GM21717 (cell line): Measurements from ENCODE around the gene FYN.

Experiments
- ATAC-seq: cut with Tn5 transposase; IDR thresholded peaks from one replicate; pipeline ENCODE4 v1.9.1; 2021; ENCODE audit warnings: mild to moderate bottlenecking, moderate library complexity; ENCODE audit not compliant: unreplicated experiment

FYN gene

DNA sequence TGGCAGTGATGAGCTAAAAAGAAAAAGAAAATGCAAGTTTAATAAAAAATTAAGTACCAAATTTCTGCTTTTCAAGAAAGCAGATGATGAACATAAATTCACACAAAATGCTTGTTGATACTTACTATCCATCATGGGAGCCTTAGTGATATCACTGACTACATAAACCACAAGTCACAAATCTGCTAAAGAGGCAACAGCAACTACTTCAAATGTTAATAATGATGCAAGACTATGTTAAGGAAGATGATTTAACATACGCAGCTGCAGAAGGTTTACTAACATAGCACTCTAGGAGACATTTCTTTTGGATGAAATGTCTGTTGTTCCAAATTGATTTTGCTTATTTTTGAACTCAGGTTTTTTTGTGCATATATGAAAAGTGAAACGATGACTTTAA lies 18.6 kb downstream of the FYN start:
- no peak for ATAC-seq

DNA sequence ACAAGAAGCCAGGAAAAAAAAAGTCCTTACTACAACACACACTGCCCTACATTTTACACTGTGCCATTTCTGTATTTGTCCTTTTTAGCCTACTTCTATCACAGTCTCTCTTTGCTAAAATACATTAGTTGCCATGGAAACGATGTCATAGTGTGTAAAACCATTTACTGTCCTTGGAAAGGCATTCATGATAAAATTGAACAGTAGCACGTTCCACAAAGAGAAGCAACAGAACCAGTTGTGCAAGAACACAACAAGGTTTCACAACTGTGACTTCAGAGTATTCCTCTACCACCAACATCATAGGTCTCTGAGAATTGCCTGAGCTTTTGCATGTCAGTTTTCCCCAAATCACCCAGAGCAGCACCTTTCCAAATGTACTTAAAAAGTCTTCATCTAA lies 20.5 kb downstream of the FYN start:
- no peak for ATAC-seq

DNA sequence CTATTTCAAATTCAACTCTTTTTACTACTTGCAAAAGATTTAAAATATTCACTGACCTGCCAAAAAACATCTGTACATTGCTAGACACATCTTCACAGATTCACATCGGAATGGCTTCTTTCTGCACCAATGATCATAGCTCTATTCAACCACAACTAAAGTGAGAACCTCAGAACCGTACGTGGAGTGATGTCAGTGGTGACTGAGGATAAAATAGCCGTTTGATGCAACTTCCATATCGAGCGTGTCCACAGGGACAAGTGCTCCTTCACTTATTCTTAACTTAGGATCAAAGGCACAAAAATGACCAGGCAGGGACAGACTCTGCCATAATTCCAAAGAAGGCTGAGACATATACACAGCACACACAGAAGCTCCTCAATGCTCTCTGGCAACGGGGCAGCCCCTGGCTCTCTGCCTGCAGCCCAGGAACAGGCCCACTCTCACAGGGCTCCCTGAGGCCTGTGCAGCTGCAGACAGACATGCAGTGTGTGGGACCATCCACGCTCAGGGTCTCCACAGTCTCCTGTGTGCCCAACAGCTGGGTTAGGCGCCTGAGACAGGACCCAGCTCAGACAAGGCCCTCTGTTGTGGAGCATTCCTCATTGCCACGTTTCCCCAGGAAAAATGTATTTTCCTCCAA lies 22.8 kb downstream of the FYN start:
- peak; percentile 49 for ATAC-seq

DNA sequence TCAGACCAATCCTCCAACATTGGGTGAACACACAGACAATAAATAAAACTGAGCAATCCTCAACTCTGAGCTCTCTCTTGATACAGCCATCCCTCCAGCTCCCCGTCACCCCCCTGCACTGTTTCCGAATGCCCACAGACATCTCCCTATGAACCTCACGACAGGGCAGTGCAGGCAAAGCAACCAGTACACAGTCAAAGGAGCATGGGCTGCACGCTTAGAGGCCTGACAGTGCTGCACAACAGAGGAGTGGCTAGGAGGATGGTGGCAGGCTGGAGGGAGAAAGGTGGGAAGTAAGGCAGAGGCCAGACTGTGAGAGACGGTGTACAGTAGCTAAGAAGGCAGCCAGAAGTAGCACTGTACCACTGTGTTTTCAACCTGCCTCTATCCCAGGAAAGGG lies 24.0 kb downstream of the FYN start:
- ATAC-seq, result no peak

DNA sequence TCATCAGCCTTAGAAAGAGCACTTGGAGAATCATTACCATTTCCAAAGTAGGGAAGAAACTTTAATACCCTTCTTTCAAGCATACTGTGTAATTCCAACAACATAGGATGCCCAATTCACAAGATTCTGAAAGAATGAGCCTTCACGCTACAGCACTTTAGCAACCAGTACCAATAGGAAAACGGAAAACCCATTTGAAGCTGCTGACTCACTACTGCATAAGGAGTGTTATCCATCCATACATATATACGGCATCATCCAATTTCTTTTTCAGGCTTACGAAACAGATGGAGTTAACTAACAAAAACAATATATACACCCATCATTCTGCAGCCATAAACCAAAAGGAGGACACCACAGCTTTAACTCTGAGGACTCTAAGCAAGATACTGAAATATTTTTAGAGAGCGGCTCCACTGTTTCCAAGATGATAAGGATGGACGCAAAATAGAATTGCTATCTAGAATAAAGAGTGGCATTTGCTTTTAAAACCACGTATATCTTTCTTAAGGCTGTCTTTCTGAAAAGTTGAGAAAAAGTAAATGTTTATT lies 24.9 kb downstream of the FYN start:
- no peak for ATAC-seq

DNA sequence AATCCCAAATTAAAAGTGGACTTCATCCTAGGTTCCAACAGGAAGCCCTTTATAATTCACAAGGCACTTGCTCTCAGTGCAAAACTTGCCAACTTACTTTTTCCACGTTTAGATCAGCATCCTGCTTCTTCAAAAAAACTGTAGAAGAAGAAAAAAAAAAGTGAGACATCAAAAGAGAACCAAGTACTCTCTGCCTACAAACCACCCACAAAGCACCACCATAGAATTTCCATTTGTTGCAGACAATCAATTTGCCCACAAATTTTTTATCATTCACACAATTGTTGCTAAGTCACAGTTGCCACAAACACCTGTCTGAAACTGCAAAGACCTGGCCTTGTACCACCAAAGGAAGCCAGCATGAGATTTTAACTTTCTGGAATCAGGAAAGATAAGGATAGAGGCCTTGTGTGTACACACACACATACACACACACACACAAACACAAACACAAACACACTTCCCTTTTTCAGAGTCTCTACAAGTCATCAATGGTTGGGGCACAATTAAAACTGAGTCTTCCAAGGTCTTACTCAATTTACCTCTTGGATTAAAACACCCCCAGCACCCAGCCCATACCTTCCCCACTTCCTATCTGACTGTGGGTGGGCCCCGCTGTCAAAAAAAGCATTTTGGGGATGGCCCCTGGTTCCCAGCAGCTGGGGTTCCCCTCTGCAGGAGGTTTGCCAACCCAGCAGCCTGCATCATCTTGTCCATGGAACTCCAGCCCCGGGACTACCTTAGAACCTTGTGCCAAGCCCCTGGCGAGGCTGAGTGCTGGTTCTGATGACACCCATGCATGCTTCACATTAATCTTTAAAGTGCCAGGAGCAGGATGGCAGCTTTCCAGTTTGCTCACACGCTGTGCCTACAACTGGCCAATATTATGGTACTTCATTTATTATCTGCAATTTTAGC lies 26.5 kb downstream of the FYN start:
- no peak for ATAC-seq

DNA sequence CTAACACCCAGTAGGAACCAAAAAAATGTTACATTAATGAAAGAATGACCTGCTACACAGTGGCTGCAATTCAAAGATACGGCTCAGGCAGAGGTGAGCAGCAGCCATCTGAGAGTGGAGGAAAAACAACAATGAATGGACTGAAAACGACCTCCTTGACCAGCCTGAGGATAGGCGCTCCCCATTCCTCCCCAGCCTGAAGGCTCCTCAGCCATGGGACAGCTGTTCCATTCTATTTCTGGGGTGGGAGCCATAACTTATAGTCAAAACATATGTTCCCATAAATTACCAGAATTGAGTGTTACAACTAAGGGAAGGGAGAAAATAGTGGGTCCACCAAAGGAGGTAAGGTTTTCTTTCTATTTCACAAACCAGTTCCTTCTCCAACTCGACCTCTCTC lies 27.2 kb downstream of the FYN start:
- ATAC-seq, result no peak

DNA sequence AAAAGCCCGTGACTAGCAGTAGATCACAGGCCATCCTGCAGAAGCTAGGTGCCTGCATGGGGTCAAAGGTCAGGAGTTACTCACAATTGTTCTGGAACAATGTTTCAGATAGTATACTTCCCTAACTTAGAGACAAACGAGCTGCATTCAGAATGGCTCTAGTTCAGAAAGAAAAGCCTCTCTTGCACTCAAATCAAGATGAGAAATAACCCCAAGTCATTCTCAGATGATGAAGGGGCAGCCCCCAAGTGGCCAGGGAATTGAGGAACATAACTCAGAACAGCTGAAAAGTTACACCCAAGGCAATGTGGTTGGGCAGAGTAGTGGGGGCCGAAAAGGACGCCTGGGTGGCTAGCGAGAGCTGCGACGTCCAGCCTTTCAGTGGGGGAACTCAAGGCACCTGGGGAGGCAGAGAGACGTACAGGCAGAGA lies 27.8 kb downstream of the FYN start:
- peak; percentile 66 for ATAC-seq

DNA sequence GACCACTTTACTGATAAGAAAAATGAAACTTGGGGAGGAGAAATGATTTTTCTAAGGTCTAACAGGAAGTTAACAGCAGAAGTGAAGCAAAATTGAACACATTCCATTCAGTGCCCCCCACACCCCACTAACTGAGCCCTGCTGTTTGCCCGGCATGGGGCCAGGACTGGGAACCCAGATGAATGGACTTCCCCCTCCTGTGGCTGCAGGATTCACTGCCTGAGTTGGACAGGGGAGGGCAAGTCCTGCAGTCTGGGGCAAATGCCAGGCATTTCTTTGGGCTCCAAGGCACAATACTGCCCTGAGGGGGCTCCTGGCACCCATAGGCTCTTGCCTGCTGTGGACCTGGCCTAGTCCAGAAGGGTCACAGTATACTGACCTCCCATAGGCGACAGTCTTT lies 28.3 kb downstream of the FYN start:
- ATAC-seq, result peak; percentile 27

DNA sequence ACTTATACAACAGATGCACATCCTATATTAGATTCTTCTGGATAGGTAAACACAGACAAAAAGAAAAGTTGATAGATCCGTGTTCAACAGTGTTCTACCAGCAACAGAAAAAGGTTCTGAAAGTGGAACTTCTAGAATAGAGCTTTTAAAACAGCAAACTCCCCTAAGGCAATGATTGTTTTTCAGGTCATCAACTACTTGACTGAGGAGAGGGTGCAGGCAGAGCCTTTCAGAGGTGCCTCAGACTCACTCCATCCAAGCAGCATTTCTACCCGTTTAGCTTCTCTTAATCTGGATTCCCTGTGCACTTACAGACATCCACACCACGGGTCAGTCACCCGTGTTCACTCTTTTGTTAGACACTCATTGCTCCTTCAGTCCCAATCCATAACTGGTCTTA lies 28.9 kb downstream of the FYN start:
- peak; percentile 58 for ATAC-seq

DNA sequence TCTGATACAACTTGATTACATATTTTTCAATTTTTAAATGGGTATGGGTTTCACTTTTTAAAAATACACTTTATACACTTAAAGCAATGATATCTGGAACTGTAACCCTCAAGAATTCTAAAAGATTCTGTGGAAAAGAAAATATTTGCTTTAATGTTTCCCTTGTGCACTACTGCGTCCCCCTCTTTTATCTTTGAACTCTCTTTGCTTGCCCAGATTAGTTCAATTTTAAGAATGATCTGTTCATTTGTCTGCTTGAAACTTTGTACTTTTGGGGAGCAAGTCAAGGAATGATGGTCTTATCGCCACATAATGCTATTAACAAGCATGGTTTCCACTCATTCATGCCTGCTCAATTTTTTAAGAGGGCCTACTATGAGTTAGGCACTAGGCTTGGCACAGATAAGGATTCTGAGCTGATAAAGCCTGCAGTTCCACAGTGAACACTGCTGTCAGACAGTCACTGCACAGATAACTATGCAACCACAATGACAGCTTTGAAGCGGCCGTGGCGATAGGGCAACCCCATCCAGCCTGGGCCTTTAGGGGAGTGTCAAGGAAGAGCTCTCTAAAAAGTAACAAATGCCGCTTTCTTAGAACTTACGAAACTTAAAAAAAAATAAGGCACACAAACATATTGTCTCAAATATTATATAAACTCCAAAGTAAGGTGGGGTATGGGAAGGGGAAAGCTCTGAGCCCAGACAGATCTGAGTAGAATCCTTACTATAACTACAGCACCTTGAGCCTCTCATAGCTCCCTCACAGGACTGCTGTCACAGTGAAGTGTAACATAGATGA lies 29.7 kb downstream of the FYN start:
- ATAC-seq, result no peak

DNA sequence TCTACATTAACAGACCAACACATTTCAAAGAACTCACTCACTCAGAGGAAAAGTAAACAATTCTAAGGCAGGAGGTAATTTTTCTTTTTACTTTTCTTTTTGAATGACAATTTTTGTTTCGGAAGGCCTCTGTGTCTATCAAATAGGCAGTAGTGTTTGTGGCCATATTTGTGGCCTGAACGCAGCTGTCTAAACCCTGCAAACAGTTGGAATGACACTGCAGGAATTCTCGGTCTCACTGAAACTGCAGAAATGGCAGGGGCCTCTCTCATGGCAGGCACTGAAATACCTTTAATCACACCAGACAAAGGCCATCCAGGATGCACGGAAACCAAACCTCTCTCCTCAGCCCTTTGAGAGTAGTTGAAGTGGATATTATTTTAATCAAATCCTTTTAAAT lies 30.4 kb downstream of the FYN start:
- ATAC-seq, result no peak

DNA sequence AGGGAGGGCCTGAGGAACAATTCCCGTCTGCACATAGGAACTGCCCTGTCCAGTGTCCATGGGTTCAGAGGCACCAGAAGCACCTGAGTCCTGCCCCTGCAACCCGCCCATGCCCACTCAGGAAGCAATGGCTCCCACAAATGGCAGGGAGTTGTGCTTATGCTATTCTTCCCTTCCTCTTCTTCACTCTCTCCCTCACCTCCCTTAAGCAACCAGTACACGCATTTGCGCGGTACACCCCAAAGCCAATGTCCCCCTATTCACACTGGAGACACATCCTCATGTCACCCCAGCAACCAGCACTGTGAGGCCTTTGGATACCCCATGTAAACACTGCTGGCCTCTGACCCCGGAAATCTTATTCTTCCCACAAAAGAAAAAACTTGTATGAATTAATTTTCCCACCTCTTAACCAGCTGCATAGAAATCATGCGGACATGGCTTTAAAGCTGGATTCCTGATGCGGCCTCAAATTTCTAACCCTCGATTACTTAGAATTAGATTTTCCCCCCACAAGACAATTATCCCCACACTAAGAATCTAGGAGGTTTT lies 30.9 kb downstream of the FYN start:
- no peak for ATAC-seq

DNA sequence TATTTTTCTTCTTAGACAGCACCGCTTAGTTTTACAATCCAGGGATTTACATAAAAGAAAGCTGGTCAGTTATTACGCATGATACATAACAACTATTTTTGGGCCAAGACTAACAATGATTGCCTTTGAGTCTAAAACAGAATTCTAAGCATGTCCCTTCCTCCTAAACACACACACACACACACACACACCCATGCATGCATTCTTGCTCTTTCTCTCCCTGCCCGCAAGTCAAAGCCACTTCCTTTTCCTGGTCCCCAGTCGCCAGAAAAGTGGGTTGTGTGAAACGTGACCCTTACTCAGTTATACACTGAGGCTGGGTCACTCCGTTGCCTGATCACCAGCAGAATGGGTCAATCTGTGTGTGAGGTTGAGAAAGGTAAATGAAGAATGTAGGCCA lies 31.4 kb downstream of the FYN start:
- no peak for ATAC-seq

DNA sequence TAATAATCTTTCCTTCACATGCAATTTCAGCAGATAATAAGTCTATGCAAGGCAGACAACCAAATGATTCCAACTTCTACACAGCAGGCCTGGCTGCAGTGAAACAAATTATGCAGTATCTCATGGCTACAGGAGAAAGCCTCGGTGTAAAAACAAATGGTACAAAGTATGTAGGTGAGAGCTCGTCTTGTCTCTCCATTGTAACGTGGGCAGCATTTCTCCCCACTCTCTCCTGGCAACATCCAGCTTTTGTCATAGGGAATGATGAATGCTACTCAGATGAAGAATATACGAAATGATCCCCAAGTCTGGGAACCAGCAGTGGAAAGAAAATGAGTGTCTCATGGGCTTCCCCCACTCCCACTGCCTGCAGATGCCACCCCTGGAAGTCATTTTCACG lies 32.4 kb downstream of the FYN start:
- ATAC-seq, result no peak

DNA sequence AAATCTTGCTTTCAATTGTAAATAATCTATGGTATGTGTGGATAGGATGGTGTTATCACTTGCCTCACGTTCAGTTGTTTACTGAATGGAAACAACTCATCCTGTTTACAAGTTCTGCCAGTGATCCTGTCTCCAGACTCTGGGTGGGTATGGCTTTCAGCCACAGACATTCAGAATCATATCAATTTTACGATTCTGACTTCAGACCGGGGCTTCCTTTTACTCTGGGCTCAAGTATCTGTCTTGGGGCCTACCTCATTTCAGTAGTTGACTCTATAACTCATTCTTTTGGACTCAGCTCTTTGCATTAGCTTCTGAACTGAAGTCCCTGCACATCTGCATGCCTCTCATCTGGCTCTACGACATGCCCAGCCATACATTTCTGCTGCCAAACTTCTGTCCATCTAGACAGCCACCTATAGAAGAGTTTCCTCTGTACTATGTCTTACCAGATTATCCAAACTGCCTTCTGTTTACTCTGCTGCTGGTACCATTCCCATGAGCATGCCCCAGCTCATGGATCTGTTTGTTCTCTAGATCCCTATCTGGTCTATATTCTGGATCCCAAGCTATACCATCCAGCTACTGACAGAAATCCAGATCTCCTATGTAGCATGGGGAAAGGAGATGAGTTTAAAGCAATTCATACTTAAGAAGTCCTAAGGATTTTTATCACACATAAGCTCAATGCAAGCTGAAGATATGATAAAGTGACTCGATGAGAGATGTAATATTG lies 34.3 kb downstream of the FYN start:
- no peak for ATAC-seq

DNA sequence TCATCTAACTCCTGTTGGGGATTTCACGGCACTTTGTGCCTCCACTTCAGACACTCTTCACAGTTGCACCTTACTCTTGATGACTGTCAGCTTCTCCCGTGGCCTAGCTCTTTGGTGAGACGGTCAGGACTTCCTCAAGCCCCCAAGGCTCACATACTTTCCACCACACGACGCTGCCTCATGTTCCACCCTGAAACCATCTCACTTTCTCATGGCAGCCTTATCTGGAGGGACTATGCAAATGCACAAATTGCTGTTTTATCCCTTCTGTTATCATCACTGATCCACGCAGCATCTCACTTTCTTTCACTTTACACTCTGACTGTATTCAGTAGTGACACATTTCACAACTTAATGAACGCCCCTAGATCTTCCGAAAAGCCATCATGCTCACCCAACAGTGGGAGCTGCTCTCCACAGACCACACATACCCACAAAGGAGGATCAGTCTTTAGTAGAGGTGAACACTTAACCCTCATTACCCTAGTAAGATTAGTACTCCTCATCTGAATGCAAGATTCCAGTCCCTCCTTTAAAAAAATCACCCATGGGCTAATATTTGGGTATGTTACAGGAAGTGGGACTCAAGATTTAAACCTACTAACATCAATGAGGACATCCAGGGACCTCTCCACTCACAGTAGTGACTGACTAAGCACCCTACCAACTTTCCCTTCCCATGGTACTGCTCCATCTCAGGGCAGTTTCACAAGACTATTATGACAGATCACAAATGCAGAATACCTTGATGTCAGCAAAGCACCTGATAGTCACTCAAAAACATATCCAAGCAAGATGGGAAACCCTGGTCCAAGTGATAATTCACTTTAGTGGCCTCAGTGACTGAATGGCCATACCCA lies 35.4 kb downstream of the FYN start:
- peak; percentile 86 for ATAC-seq

DNA sequence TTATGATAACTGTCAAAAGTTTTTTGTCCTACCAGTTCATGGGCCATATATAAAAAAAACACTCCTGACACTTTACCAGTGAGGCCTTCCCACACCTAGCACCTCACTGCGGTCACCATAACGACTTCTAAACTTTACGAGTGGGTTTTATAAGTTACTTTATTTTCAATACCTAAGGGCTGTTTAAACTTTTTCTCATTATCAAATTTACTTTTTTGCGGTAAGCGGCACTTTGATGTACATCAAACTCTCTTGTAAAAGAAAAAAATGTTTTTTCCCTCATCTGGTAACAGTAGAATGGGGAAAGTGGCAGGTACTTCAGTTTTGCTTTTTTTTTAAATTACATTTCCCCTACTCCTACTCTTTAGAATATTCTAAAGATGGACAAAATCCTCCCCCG lies 36.2 kb downstream of the FYN start:
- ATAC-seq, result no peak

DNA sequence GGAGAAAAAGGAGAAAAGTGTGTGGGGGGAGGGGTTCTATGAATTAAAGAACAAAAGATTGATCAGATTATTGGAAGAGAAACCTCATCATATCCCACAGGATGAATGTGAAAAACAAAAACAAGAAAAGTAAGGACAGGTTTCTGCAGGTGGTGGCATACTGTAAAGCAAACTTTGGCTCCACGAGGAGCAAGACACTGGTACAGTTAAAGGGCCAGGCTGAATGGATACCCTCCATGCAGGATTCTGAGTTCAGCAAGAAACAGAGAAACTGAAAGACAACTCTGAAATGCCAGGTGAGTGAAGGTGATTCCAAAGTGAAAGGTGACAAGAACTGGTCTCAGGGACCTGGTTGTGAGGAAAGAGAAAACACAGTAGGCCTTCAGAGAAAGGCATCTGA lies 37.4 kb downstream of the FYN start:
- no peak for ATAC-seq
